HK-2 (cell line): ENCODE results near the gene LRRC30.
"Not testable (repeated sequence)": the region's sequence is repeated elsewhere in the genome, so short reads cannot be mapped to it uniquely, and the experiment has no call there.

Experiments used
- DNase-seq: peaks from one replicate; pipeline ENCODE4 v3.0.0-alpha.2; 2018; ENCODE audit not compliant: unreplicated experiment

LRRC30 gene

GRCh38 chr18:7230626-7231349, at the start of gene LRRC30:
TSS of gene LRRC30 (plus strand) at chr18:7231089. CDS start at chr18:7231139, 50 bp downstream.
- no peak for DNase-seq

DNA sequence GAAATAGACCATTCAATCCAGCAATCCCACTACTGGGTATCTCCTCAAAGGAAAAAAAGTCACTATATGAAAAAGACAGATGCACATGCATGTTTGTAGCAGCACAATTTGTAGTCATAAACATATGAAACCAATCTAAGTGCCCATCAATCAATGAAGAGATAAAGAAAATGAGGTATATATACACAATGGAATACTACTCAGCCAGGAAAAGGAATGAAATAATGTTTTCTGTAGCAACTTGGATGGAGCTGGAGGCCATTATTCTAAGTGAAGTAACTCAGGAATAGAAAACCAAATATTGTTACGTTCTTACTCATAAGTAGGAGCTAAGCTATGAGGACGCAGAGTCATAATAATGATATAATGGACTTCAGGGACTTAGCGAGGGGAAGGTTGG, 45.2 kb upstream of the LRRC30 start:
- DNase-seq: no peak

GRCh38 chr18:7190547-7191156, 40.2 kb upstream of the LRRC30 start:
- no peak for DNase-seq

DNA sequence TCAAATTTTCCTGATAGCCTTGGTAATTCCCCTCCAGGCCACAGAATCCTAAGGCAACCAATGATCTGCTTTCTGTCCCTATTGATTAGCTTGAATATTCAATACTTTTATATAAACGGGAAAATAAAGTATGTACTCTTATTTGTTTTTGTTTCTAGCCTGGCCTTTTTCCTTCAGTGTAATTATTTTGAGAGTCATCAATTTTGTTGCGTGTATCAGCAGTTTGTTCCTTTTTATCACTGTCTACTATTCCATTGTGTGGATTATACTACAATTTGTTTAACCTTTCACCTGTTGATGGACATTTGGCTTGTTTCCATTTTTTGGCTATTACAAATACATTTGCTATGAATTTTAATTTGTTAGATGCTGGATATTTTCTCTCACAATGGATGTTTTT, 39.2 kb upstream of the LRRC30 start:
- no peak for DNase-seq

DNA sequence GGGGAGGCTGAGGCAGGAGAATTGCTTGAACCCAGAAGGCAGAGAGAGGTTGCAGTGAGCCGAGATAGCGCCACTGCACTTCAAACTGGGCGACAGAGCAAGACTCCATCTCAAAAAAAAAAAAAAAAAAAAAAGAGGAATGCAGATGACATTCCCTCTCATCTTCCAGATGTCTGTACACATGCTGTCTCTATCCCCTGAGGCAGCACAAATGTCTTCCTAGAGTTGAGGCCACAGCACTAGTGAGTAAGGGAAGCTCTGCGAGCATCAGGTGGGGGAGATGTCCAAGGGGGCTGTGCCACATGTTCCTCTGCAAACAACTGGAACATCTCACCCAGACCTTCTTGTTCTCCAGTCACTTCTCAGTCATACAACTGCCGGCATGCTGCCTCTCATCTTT, 35.6 kb upstream of the LRRC30 start:
- no peak for DNase-seq

GRCh38 chr18:7196421-7196820, 34.5 kb upstream of the LRRC30 start:
- DNase-seq: no peak

- DNase-seq: no peak
These were observed 33.0 kb upstream of the LRRC30 start for GRCh38 chr18:7197854-7198253.

- no peak for DNase-seq
These were observed 32.6 kb upstream of the LRRC30 start for GRCh38 chr18:7198326-7198725.

GRCh38 chr18:7201096-7201495, 29.8 kb upstream of the LRRC30 start:
- no peak for DNase-seq

DNA sequence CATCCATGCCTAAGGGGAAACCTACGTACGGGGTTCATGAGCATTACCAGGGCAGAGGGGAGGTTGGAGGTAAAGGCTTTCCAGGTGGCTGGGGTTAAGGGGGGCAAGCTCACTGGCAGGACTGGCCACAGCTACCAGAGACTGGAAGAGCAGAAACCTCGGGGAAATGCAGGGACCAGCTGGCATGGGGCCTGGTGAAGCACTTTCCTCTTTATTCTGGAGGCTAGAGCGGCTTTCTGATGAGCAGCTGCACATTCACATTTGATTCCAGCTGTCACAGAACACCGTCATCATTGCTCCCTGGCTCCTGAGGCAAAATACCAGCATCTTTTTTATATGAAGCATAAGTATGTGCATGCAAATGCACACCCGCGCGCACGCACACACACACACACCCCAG, 28.7 kb upstream of the LRRC30 start:
- DNase-seq: no peak

- DNase-seq: not testable (repeated sequence)
These were observed 27.3 kb upstream of the LRRC30 start for GRCh38 chr18:7203601-7204000.

DNA sequence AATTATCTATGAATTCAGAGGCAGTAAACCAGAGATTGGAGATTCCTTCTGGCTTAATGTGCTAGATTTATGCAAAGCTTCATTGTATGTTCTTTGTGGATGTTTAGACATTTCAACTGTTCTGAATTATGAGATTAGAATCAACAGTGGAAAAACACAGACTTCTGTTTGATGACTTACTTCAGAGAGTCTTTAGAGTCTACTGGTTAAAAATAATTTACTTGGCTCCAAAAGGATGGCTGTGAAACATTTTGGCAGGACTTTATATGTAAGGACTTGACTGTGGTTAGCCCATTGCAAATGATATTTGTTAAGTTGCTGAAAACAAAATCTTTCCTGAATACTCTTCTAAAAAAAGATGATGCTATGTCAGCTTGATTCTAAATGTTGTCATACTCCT, 25.5 kb upstream of the LRRC30 start:
- no peak for DNase-seq

DNA sequence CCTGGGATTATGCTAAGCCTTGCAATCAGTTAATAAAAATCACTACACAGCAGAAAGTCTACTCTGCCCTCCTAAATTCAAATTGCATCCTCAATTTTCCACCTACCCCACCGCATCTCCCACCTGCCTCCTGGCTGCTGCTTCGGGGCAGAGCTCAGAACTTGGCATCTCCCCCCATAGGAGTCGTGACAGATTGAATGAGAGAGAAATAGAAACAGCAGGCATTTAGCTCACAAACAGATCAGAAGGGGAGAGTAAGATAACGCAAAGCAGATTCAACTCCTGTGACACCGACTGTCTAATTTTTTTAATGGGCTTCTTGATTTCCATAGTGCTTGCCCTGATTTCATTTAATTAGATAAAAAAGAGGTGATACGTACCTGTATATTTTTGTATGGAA, 24.7 kb upstream of the LRRC30 start:
- no peak for DNase-seq

GRCh38 chr18:7207366-7207915, 23.4 kb upstream of the LRRC30 start:
- DNase-seq: no peak

GRCh38 chr18:7221424-7222155, 9.3 kb upstream of the LRRC30 start:
- DNase-seq: peak; percentile 24

DNA sequence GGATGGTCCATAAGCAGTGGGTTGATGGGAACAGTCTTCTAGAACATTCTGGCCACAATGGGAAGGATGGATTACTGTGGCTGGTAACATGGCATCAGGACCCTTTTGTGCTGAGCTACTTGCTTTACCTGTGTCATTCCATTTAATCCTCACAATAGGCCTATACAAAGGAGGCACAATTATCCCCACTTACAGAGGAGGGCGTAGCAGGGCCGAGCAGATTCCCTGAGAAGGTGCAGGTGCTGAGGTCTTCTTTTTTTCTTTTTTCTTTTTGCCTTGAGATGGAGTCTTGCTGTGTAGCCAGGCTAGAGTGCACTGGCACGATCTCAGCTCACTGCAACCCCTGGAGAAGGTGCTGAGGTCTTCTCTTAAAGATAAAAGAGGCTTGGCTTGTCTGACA, 6.7 kb upstream of the LRRC30 start:
- DNase-seq: no peak

- DNase-seq: no peak
These were observed 1.3 kb downstream of the LRRC30 start for GRCh38 chr18:7232218-7232617.

- DNase-seq: no peak
These were observed 2.4 kb downstream of the LRRC30 start for GRCh38 chr18:7233134-7233810.

- no peak for DNase-seq
These were observed 3.2 kb downstream of the LRRC30 start for GRCh38 chr18:7234091-7234490.

- no peak for DNase-seq
These were observed 4.1 kb downstream of the LRRC30 start for GRCh38 chr18:7234956-7235355.

DNA sequence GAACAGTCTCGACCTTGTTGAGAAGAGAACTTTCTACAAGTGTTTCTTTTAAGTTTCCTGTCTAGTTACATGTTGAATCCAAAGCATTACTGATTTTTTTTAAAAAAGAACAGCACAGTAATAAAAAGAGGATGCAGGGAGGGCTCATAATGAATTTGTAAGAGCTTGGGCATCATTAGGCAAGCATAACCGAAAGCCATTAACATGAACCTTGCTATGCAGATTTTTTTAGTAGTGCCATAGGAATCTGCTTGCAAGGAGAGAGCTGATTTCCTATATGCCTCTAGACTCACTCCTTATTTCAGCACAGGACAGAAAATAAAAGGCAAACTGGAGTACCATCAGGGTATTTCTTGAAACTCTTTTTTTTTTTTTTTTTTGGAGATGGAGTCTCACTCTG, 5.2 kb downstream of the LRRC30 start:
- DNase-seq: no peak

- DNase-seq: no peak
These were observed 6.0 kb downstream of the LRRC30 start for GRCh38 chr18:7236933-7237332.
